CD14-positive monocyte (primary cell): ENCODE results near the gene DGKQ. TPM values are rescaled to one million over a fixed set of nuclear protein-coding genes. Genes with fewer than 3 reads are reported as not detected.

Experiments
- DNase-seq, 3 donors: peaks; one replicate each; pipeline ENCODE4 v3.0.0-alpha.2; 2011 to 2022
- H2AFZ ChIP-seq: 2 replicates; pipeline ENCODE4 v1.6.0; 2012; ENCODE audit warnings: mild to moderate bottlenecking, low read depth, low read length, inconsistent platforms; ENCODE audit not compliant: insufficient read depth, poor library complexity, severe bottlenecking
- H3K27ac ChIP-seq, 2 donors: 1 replicate in 1 of 2; 2 replicates in 1 of 2; pipeline ENCODE4 v1.5.1; 2012 to 2013; ENCODE audit warnings: low read length in 2 of 2, control low read depth in 1 of 2, inconsistent platforms in 1 of 2, low read depth in 1 of 2, mild to moderate bottlenecking in 1 of 2
- H3K27me3 ChIP-seq, 2 donors: one replicate each; pipeline versions ENCODE4 v1.6.0 to v1.6.1; 2011 to 2013; ENCODE audit warnings: low read length in 2 of 2; ENCODE audit not compliant: control insufficient read depth in 2 of 2, insufficient read depth in 2 of 2
- H3K36me3 ChIP-seq, 2 donors: replicated peaks in 1 of 2; 1 replicate in 1 of 2; 2 replicates in 1 of 2; pipeline versions ENCODE4 v1.5.1 to v1.6.1; 2012 to 2013; ENCODE audit warnings: low read length in 2 of 2, control low read depth in 1 of 2, inconsistent platforms in 1 of 2, mild to moderate bottlenecking in 1 of 2; ENCODE audit not compliant: insufficient read depth in 2 of 2, control insufficient read depth in 1 of 2
- H3K4me1 ChIP-seq, 2 donors: 1 replicate in 1 of 2; 2 replicates in 1 of 2; pipeline versions ENCODE4 v1.5.1 to v1.6.1; 2012 to 2013; ENCODE audit warnings: low read length in 2 of 2, control low read depth in 1 of 2, inconsistent platforms in 1 of 2, mild to moderate bottlenecking in 1 of 2, moderate library complexity in 1 of 2; ENCODE audit not compliant: insufficient read depth in 2 of 2, control insufficient read depth in 1 of 2
- H3K4me2 ChIP-seq: replicated peaks from 2 replicates; pipeline ENCODE3; 2012; ENCODE audit warnings: low read length, moderate library complexity, mild to moderate bottlenecking; ENCODE audit not compliant: poor library complexity, severe bottlenecking; ENCODE audit errors: extremely low read depth
- H3K4me3 ChIP-seq, 3 experiments: fragments of 200-600 bp in 1 of 3; sonication (generic) in 1 of 3; replicated peaks in 1 of 3; 1 replicate in 2 of 3; 2 replicates in 1 of 3; pipeline ENCODE4 v1.5.1; 2011 to 2013; ENCODE audit warnings: low read length in 3 of 3, mild to moderate bottlenecking in 3 of 3, control low read depth in 2 of 3, low read depth in 2 of 3, inconsistent platforms in 1 of 3, moderate library complexity in 1 of 3
- H3K79me2 ChIP-seq: 2 replicates; pipeline ENCODE4 v1.6.0; 2012; ENCODE audit warnings: mild to moderate bottlenecking, control low read depth, inconsistent platforms, low read length, moderate library complexity; ENCODE audit not compliant: insufficient read depth
- H3K9ac ChIP-seq: 2 replicates; pipeline ENCODE4 v1.6.0; 2017; ENCODE audit warnings: low read length, mild to moderate bottlenecking; ENCODE audit not compliant: insufficient read depth, poor library complexity, severe bottlenecking
- H3K9me3 ChIP-seq, 2 donors: replicated peaks in 1 of 2; 1 replicate in 1 of 2; 2 replicates in 1 of 2; pipeline versions ENCODE4 v1.5.1 to v1.6.1; 2012 to 2013; ENCODE audit warnings: low read length in 2 of 2, control low read depth in 1 of 2; ENCODE audit not compliant: control insufficient read depth in 1 of 2, insufficient read depth in 1 of 2
- H4K20me1 ChIP-seq: 2 replicates; pipeline ENCODE4 v1.6.0; 2012; ENCODE audit warnings: mild to moderate bottlenecking, low read length, control low read depth, moderate library complexity; ENCODE audit not compliant: insufficient read depth
- H3K27ac Mint-ChIP-seq, 7 donors: one replicate each; pipeline ENCODE4 v1.8.0; 2020; ENCODE audit warnings: mild to moderate bottlenecking in 7 of 7, mixed read lengths in 7 of 7, moderate library complexity in 6 of 7, inconsistent platforms in 2 of 7
- H3K27me3 Mint-ChIP-seq, 3 donors: one replicate each; pipeline ENCODE4 v1.8.0; 2021 to 2022; ENCODE audit warnings: low read depth in 3 of 3, mild to moderate bottlenecking in 3 of 3, mixed read lengths in 3 of 3, moderate library complexity in 3 of 3, inconsistent platforms in 1 of 3
- H3K36me3 Mint-ChIP-seq, 2 donors: one replicate each; pipeline ENCODE4 v1.8.0; 2020; ENCODE audit warnings: mixed read lengths in 2 of 2, inconsistent platforms in 1 of 2, mild to moderate bottlenecking in 1 of 2
- H3K4me1 Mint-ChIP-seq: one replicate; pipeline ENCODE4 v1.8.0; 2020; ENCODE audit warnings: mild to moderate bottlenecking, mixed read lengths
- H3K4me3 Mint-ChIP-seq, 2 donors: one replicate each; pipeline ENCODE4 v1.8.0; 2020; ENCODE audit warnings: mild to moderate bottlenecking in 2 of 2, mixed read lengths in 2 of 2, moderate library complexity in 1 of 2
- H3K9me3 Mint-ChIP-seq, 7 donors: one replicate each; pipeline ENCODE4 v1.8.0; 2020 to 2022; ENCODE audit warnings: mixed read lengths in 7 of 7, mild to moderate bottlenecking in 6 of 7, moderate library complexity in 6 of 7, inconsistent platforms in 2 of 7
- CTCF ChIP-seq: fragments of 200-600 bp; IDR thresholded peaks from one replicate; pipeline ENCODE4 v1.8.0; 2022; ENCODE audit warnings: antibody characterized with exemption, mild to moderate bottlenecking
- WGBS: methylation state at CpG from one replicate; pipeline ENCODE4 v1.1.5; 2013; ENCODE audit warnings: missing lambda C conversion rate; ENCODE audit not compliant: insufficient coverage; 5-methylcytosine and 5-hydroxymethylcytosine counted together
- intact Hi-C, 2 donors: fragments of 100-400 bp; cut with micrococcal nuclease; formaldehyde crosslinking; loops; one replicate each; pipeline versions ENCODE4 v1.15.0 to v1.15.1; 2023
- polyA plus RNA-seq, 3 donors: library from polyadenylated mRNA; depleted of rRNA in 1 of 3; unstranded in 2 of 3; stranded (reverse) in 1 of 3; fragments of 300-500 nt in 2 of 3; fragments of >200 nt in 1 of 3; fragmentation: Illumina TruSeq in 2 of 3; gene quantifications; 1 replicate in 2 of 3; 2 replicates in 1 of 3; pipeline ENCODE4 v1.2.3, GENCODE V29; 2012 to 2021

Gene DGKQ
- polyA plus RNA-seq, 3 donors: 0.58 to 23.1 (median 2.4) TPM

GRCh38 chr4:1019729-1020470 is 46.5 kb upstream of the DGKQ start:
- Histone ChIP-seq H3K27me3 (no peaks in the 10 kb centered on the region), H3K9ac (no peak overlapping the region), H3K79me2 (no peaks in the 10 kb centered on the region), H3K4me1 (peaks cover 0 to 7% of the 10 kb centered on the region in 2 donors), H3K9me3 (no peaks in the 10 kb centered on the region), H3K4me2 (no peak overlapping the region), H3K27ac (no peak overlapping the region), H3K4me3 (no peak overlapping the region), H4K20me1 (no peaks in the 10 kb centered on the region), H2AFZ (no peak overlapping the region), H3K36me3 (no peaks in the 10 kb centered on the region)
- Mint-ChIP-seq H3K4me1 (peaks cover 2% of the 10 kb centered on the region), H3K27ac (peak overlapping the region in 1 of 7 donors; percentile 53), H3K4me3 (no peak overlapping the region), H3K27me3 (peaks cover 0 to 3% (median 1%) of the 10 kb centered on the region in 3 donors), H3K9me3 (peaks cover 0 to 5% (median 0%) of the 10 kb centered on the region in 7 donors), H3K36me3 (peaks cover 0 to 2% of the 10 kb centered on the region in 2 donors)
- no peak for TF ChIP-seq CTCF
- no peak for DNase-seq
- intact Hi-C loops: no loop called here
- WGBS: 99% methylated on average over 19 of the region's 23 CpGs

- no peak for TF ChIP-seq CTCF
- Histone ChIP-seq H3K79me2 (no peaks in the 10 kb centered on the region), H3K27ac (no peak overlapping the region), H3K9me3 (no peaks in the 10 kb centered on the region), H3K36me3 (no peaks in the 10 kb centered on the region), H3K27me3 (no peaks in the 10 kb centered on the region), H3K9ac (no peak overlapping the region), H2AFZ (no peak overlapping the region), H3K4me3 (no peak overlapping the region), H4K20me1 (no peaks in the 10 kb centered on the region), H3K4me1 (peaks cover 0 to 7% of the 10 kb centered on the region in 2 donors), H3K4me2 (no peak overlapping the region)
- H3K4me1 Mint-ChIP-seq: peaks cover 2% of the 10 kb centered on the region
- H3K27me3 Mint-ChIP-seq: peaks cover 0 to 3% (median 1%) of the 10 kb centered on the region in 3 donors
- H3K9me3 Mint-ChIP-seq: peaks cover 0 to 3% (median 0%) of the 10 kb centered on the region in 7 donors
- H3K27ac Mint-ChIP-seq: no peak overlapping the region
- no peak overlapping the region for H3K4me3 Mint-ChIP-seq
- intact Hi-C loops: no loop called here
- WGBS: 83% methylated on average over 3 of the region's 9 CpGs
- H3K36me3 Mint-ChIP-seq: peaks cover 0 to 2% of the 10 kb centered on the region in 2 donors
- no peak for DNase-seq
Observed at GRCh38 chr4:1019320-1019719, 46.0 kb upstream of the DGKQ start.
